ENCODE data around the gene HTRA2.
A peak's percentile ranks its signal among the peaks of the same experiment; 100 is the strongest.

Gene HTRA2

DNA sequence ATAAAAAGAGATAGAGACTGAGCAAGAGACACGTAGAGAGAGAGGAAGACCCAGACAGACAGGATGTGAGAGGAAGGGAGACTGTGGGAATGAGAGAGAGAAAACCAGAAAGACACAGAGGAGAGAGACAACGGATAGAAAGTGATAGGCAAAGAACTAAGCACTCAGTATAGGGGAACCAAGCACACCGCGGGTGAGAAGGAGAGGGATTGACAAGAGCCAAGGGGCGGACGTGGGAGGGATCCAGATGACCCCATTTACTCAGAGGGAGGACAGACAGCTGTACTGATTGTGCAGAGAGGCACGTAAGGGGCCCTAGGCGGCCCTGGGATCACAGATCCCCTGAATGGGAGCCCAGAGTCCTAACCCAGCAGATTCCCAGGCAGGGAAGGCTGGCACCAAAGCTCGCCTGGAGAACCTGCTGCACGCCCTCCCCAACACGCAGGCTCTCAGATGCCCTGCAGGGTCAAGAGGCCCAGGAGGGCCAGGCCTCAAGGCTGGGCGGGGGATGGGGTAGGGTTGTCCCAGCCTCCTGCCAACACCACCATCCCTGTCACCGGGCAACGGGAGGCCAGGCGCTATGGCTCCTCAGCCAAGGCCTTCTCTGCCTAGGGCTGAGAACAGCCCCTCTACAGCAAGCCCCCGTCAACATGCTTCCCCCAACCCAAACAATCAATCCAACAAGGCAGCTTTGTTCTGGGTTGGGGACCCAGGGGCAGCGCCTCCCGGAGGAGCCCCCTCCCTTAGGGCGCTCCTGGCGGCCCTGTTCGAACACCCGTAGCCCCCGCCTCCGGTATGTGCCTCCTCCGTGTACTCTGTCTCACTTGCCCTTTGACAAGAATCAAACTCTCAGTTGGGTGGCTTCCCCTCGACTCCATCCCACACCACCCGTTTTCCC lies 23.4 kb downstream of the HTRA2 start:
- TF ChIP-seq, protein P1, sequence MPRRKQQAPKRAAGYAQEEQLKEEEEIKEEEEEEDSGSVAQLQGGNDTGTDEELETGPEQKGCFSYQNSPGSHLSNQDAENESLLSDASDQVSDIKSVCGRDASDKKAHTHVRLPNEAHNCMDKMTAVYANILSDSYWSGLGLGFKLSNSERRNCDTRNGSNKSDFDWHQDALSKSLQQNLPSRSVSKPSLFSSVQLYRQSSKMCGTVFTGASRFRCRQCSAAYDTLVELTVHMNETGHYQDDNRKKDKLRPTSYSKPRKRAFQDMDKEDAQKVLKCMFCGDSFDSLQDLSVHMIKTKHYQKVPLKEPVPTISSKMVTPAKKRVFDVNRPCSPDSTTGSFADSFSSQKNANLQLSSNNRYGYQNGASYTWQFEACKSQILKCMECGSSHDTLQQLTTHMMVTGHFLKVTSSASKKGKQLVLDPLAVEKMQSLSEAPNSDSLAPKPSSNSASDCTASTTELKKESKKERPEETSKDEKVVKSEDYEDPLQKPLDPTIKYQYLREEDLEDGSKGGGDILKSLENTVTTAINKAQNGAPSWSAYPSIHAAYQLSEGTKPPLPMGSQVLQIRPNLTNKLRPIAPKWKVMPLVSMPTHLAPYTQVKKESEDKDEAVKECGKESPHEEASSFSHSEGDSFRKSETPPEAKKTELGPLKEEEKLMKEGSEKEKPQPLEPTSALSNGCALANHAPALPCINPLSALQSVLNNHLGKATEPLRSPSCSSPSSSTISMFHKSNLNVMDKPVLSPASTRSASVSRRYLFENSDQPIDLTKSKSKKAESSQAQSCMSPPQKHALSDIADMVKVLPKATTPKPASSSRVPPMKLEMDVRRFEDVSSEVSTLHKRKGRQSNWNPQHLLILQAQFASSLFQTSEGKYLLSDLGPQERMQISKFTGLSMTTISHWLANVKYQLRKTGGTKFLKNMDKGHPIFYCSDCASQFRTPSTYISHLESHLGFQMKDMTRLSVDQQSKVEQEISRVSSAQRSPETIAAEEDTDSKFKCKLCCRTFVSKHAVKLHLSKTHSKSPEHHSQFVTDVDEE (CRISPR knock-in tag; IDR thresholded peaks at IDR 0.05), result no peak
- TF ChIP-seq, protein P2, sequence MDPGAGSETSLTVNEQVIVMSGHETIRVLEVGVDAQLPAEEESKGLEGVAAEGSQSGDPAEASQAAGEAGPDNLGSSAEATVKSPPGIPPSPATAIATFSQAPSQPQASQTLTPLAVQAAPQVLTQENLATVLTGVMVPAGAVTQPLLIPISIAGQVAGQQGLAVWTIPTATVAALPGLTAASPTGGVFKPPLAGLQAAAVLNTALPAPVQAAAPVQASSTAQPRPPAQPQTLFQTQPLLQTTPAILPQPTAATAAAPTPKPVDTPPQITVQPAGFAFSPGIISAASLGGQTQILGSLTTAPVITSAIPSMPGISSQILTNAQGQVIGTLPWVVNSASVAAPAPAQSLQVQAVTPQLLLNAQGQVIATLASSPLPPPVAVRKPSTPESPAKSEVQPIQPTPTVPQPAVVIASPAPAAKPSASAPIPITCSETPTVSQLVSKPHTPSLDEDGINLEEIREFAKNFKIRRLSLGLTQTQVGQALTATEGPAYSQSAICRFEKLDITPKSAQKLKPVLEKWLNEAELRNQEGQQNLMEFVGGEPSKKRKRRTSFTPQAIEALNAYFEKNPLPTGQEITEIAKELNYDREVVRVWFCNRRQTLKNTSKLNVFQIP (CRISPR knock-in tag; IDR thresholded peaks at IDR 0.05; ENCODE audit: borderline replicate concordance, low read depth), result no peak
- TF ChIP-seq ZFP30 (CRISPR knock-in tag; IDR thresholded peaks at IDR 0.05) (no peak), ISL1 (CRISPR knock-in tag; IDR thresholded peaks at IDR 0.05) (no peak), TOX (CRISPR knock-in tag; IDR thresholded peaks at IDR 0.05; ENCODE audit: borderline replicate concordance) (no peak), ESRRG (CRISPR knock-in tag; IDR thresholded peaks at IDR 0.05) (no peak), GLIS3 (CRISPR knock-in tag; IDR thresholded peaks at IDR 0.05) (no peak)
- TF ChIP-seq, protein P3, sequence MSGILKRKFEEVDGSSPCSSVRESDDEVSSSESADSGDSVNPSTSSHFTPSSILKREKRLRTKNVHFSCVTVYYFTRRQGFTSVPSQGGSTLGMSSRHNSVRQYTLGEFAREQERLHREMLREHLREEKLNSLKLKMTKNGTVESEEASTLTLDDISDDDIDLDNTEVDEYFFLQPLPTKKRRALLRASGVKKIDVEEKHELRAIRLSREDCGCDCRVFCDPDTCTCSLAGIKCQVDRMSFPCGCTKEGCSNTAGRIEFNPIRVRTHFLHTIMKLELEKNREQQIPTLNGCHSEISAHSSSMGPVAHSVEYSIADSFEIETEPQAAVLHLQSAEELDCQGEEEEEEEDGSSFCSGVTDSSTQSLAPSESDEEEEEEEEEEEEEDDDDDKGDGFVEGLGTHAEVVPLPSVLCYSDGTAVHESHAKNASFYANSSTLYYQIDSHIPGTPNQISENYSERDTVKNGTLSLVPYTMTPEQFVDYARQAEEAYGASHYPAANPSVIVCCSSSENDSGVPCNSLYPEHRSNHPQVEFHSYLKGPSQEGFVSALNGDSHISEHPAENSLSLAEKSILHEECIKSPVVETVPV (CRISPR knock-in tag; IDR thresholded peaks at IDR 0.05), result no peak
- TF ChIP-seq, protein P4, sequence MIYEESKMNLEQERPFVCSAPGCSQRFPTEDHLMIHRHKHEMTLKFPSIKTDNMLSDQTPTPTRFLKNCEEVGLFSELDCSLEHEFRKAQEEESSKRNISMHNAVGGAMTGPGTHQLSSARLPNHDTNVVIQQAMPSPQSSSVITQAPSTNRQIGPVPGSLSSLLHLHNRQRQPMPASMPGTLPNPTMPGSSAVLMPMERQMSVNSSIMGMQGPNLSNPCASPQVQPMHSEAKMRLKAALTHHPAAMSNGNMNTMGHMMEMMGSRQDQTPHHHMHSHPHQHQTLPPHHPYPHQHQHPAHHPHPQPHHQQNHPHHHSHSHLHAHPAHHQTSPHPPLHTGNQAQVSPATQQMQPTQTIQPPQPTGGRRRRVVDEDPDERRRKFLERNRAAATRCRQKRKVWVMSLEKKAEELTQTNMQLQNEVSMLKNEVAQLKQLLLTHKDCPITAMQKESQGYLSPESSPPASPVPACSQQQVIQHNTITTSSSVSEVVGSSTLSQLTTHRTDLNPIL (CRISPR knock-in tag; IDR thresholded peaks at IDR 0.05; ENCODE audit: low read depth), result no peak
- peak; percentile 30 for ATAC-seq

DNA sequence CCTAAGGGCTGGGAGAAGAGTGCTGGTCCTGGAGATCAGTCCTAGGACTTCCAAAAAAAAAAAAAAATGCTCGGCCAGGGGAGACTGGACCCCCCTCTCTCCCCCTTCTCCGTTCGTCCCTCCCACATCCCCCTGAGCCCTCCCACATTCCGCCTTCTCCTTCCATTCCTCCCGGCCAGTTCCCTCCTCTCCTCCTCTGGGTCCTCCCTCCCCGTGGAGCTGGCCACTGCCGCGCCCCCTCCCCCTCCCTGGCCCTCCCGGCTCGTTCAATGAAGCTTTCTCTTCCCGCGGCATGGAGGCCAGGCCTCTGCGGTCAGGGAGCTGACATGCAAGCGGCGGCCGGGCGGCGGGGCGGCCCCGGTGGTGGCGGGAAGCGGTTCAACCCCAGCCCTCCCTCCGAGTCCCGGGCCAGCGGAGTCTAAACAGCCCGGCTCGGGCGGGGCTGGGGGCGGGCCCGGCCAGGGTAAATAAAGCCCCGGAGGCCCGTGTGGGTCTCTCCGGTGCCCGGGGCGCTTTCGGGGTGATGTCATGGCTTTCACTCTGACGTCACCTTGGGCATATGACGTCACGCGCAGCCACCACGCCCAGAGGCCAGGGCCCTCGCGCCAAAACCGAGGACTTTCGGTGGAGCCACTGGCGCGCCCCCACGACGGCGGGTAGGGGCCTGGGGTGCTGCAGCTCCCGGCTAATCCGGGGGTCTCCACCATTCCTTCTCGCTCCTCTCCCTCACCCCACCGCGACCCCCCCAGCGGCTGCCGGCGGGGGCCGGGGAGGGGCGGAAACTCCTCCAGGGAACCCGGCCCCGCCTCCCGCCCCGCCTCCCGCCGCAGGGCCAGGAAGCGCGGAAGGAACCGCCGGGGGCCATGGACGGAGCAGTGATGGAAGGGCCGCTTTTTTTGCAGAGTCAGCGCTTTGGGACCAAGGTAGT lies 24.4 kb downstream of the HTRA2 start, which contains the start of the genes DOK1 and LOXL3:
DOK1 (plus strand) TSS at position 829 of the 928 bp plus-strand sequence; CDS start at position 864, 35 bp downstream.
LOXL3 (minus strand) TSS at position 51 of the 928 bp plus-strand sequence. CDS start 1,308 bp downstream, outside the sequence.
- peak; percentile 85 for ATAC-seq
- no peak for TF ChIP-seq ZNF8 (CRISPR knock-in tag; IDR thresholded peaks at IDR 0.05)
- TF ChIP-seq SNAI2 (CRISPR knock-in tag; IDR thresholded peaks at IDR 0.05), result no peak
- TF ChIP-seq, protein P1 (CRISPR knock-in tag; IDR thresholded peaks at IDR 0.05), result peak; percentile 78; the same call in 1 of the 2 replicates
- peak; percentile 74 for TF ChIP-seq ZFP3 (CRISPR knock-in tag; IDR thresholded peaks at IDR 0.05)
- TF ChIP-seq, protein P2 (CRISPR knock-in tag; IDR thresholded peaks at IDR 0.05; ENCODE audit: borderline replicate concordance, low read depth), result no peak
- TF ChIP-seq GLIS3 (CRISPR knock-in tag; IDR thresholded peaks at IDR 0.05), result 0 out of 2 replicates have a peak, but pooled peaks have one; percentile 33
- 0 out of 2 replicates have a peak, but pooled peaks have one; percentile 45 for TF ChIP-seq CSDC2 (CRISPR knock-in tag; IDR thresholded peaks at IDR 0.05)
- TF ChIP-seq, protein P5, sequence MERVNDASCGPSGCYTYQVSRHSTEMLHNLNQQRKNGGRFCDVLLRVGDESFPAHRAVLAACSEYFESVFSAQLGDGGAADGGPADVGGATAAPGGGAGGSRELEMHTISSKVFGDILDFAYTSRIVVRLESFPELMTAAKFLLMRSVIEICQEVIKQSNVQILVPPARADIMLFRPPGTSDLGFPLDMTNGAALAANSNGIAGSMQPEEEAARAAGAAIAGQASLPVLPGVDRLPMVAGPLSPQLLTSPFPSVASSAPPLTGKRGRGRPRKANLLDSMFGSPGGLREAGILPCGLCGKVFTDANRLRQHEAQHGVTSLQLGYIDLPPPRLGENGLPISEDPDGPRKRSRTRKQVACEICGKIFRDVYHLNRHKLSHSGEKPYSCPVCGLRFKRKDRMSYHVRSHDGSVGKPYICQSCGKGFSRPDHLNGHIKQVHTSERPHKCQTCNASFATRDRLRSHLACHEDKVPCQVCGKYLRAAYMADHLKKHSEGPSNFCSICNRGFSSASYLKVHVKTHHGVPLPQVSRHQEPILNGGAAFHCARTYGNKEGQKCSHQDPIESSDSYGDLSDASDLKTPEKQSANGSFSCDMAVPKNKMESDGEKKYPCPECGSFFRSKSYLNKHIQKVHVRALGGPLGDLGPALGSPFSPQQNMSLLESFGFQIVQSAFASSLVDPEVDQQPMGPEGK (CRISPR knock-in tag; IDR thresholded peaks at IDR 0.05; ENCODE audit: borderline replicate concordance), result peak; percentile 80; the same call in 1 of the 2 replicates

Measured in SK-N-SH treated with all-trans-retinoic acid at 6 μM for 48 hours (cell line).